Measurements from ENCODE around the gene OR51V1.

DNA sequence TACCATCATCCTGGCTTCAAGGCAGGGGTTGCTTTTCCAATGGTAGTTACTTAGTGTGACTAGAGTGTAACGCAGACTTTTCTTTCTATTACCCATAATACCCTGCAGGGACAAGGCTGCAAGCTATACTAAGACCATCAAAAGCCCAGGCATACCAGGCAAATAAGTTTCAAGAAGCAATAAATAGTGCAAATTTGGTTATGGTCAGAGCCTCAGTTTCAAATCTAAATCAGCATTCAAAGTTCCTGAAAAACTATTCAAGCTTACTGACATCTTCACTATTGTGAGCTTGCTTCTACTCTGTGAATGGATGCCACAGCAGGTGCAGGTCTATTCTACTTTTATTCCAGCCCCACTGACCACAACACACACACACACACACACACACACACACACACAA is 28.9 kb upstream of the OR51V1 start:
- TF ChIP-seq SUZ12 (IDR thresholded peaks at IDR 0.05; ENCODE audit: extremely low read depth, insufficient read depth, insufficient read length), result no peak
- TF ChIP-seq ZNF274 (IDR thresholded peaks at IDR 0.05; ENCODE audit: low read depth, low read length), result no peak

Measured in NT2/D1 (cell line).